CD4-positive, alpha-beta T cell treated with Interleukin-6 at 100 ng/mL for 8 hours (primary cell): Measurements from ENCODE around the gene PLOD1.
A peak's percentile ranks its signal among the peaks of the same experiment; 100 is the strongest.

Experiments
- DNase-seq: peaks from one replicate; pipeline ENCODE4 v3.0.0-alpha.2; 2020; ENCODE audit warnings: mixed read lengths, low spot score

Gene PLOD1

GRCh38 chr1:11979851-11980675 is 45.5 kb downstream of the PLOD1 start, which contains the start of gene MFN2:
Gene MFN2, plus strand, starts transcription at chr1:11980444. Its CDS starts 8,725 bp downstream, at chr1:11989169.
- DNase-seq: peak; percentile 91

GRCh38 chr1:11980676-11980972 is 46.1 kb downstream of the PLOD1 start:
- no peak for DNase-seq

DNA sequence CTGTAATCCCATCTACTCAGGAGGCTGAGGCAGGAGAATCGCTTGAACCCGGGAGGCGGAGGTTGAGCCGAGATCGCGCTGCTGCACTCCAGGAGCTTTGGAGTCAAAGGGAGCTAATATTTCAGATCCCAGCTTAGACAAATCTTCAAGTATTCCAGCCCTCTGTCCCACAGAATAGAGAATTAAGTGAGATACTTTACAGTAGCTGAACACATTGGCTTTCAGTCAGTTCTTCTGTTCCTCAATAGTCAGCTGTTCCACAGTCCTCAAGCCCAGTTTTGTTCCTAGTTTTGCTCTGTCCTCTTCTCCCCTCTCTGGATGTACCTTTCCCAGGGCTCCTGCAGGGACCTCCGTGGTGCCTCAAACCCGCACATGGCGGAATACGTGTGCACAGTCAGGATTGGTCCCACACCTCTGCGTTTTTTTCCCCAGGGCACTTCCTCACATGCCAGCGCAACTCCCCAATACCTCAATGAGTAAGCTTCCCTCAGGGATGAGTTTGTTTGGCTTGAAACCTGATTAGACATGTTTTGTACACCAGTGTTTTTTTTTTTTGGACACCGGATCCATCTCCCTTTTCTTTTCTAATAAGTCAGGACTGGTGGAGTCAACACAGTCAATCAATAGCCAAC is 47.0 kb downstream of the PLOD1 start:
- no peak for DNase-seq

- no peak for DNase-seq
Measured at GRCh38 chr1:11982010-11982392, 47.5 kb downstream of the PLOD1 start.

DNA sequence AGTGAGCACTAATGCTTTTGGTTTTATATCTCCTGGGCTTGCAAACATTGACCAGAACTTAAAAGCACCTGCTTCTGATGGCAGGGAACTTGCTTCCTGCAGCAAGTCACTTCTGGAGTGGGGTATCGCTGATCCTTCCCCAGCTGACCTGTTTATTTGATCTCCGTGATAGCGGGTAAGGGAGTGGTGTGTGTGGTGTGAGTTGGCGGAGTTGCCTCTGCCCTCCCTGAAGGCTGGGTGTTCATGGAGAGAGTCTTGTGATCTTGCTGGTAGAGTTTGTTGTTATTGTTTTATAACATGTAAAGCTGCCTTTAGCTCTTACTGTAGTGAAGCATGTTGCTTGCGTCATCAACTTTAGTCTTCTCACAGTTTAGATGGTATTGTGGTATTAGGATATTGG is 49.6 kb downstream of the PLOD1 start:
- no peak for DNase-seq

GRCh38 chr1:11984576-11984975 is 50.1 kb downstream of the PLOD1 start:
- no peak for DNase-seq

DNA sequence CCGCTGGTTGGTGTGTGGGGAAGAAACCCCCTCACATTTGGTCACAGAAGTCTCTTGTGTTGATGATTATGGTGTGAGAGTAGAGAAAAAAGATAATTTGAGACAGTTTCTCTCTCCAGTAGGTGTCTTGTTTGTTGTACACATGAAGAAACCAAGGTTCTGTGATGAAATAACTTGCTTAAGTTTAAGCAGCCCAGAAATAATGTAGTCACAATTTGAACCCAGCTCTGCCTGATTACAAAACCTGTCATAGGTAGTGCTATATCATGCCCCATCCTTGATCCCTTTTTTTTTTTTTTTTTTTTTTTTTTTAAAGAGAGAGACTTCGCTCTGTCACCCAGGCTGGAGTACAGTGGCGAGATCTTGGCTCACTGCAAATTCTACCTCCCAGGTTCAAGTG is 50.7 kb downstream of the PLOD1 start:
- DNase-seq: no peak

DNA sequence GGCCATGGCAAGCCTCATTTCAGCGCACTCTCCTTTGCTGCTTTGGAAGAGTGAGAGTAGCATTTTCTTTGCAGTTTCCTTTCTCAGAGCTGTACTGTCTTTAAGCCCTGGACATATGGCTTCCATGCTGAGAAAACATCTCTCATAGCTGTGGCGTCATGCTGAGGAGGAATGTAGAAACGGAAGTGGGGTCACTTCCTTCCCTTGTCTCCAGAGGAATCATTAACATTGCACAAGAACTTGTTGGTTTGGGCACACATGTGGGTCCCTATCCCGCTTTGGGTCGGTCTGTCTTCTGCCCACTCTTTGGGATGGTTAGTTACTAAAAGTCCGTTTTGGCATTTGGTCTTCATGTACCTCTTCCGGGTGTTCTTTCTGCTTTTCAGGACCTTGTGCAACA is 51.3 kb downstream of the PLOD1 start:
- DNase-seq: no peak

GRCh38 chr1:11989669-11990068 is 55.2 kb downstream of the PLOD1 start:
- no peak for DNase-seq

GRCh38 chr1:11990303-11991032 is 56.0 kb downstream of the PLOD1 start:
- DNase-seq: no peak

DNA sequence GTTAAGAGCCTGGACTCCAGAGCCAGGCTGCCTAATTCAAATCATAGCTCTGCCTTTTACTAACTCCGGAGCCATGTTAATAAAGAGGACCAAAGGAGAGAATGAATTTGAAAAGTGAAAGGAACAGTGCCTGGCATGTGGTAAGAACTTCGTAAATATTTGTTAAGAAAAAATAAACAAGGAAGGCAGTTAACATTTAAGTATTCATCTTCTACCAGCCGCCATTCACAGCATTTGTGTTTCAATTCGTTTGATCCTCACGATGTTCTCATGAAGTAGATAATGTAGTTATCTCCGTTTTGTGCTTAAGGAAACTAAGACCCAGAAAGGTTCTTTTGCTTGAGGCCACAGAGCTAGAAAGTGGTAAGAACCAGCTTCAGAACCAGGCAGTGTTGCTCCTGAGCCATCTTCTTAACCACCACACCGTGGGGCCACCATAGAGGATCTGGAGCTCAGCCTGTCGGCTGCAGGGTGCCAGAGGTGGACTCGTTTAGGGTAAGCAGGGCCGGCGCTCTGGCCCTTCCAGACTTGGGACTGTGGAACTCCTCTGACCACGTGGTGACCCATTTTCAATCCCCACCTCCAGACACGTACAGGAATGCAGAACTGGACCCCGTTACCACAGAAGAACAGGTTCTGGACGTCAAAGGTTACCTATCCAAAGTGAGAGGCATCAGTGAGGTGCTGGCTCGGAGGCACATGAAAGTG is 57.6 kb downstream of the PLOD1 start:
- DNase-seq: no peak

GRCh38 chr1:11997081-11997850 is 62.7 kb downstream of the PLOD1 start:
- DNase-seq: no peak

GRCh38 chr1:11998636-11999035 is 64.1 kb downstream of the PLOD1 start:
- DNase-seq: no peak

DNA sequence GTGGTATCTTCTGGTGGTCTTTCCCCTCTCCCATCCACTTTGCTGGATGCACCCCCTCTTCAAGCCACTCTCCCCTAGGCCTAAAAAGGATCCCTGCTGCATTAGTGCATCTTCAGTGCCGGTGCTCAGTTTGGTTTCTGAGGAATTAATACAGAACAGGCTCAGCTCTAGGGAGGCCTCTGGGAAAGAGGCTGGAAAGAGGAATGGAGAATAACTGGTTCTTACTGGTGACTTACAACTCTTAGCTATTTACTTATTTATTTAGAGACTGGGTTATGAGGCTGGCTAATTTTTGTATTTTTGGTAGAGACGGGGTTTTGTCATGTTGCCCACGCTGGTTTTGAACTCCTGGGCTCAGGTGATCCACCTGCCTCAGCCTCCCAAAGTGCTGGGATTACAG is 64.7 kb downstream of the PLOD1 start:
- no peak for DNase-seq

DNA sequence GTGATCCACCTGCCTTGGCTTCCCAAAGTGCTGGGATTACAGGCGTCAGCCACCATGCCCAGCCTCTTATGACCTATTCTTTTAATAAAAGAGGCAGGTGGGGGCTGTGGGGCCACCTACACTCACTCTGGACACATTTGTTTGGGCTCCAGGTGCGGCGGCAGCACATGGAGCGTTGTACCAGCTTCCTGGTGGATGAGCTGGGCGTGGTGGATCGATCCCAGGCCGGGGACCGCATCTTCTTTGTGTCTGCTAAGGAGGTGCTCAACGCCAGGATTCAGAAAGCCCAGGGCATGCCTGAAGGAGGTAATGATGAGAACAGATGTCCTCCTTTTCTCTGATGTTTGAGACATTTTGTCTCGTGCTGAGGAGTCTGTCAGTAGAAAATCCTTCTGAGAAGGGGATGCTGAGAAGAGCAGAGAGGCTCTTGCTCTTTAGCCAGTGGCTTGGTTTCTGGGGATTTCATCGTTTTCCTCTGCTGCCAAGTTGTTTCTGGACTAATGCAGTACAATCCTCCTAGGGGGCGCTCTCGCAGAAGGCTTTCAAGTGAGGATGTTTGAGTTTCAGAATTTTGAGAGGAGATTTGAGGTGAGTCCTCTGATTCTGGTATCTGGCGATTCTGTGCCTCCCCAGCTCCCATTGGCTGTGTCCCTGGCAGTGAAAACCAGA is 66.9 kb downstream of the PLOD1 start:
- DNase-seq: peak; percentile 18

GRCh38 chr1:12001996-12002493 is 67.5 kb downstream of the PLOD1 start:
- DNase-seq: no peak

DNA sequence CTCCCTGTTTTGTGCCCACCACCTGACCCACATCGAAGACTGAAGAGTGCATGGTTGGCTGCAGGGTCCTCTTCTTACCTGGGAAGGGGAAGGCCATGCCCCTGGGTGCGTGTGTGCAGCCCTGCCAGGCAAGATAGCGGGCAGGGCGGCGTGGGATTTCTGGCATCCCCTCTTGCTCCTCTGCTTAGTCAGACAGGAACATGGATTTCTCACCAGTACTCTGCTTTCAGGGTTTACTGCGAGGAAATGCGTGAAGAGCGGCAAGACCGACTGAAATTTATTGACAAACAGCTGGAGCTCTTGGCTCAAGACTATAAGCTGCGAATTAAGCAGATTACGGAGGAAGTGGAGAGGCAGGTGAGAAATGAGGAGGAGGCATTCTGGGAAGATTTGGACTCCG is 69.2 kb downstream of the PLOD1 start:
- DNase-seq: no peak

DNA sequence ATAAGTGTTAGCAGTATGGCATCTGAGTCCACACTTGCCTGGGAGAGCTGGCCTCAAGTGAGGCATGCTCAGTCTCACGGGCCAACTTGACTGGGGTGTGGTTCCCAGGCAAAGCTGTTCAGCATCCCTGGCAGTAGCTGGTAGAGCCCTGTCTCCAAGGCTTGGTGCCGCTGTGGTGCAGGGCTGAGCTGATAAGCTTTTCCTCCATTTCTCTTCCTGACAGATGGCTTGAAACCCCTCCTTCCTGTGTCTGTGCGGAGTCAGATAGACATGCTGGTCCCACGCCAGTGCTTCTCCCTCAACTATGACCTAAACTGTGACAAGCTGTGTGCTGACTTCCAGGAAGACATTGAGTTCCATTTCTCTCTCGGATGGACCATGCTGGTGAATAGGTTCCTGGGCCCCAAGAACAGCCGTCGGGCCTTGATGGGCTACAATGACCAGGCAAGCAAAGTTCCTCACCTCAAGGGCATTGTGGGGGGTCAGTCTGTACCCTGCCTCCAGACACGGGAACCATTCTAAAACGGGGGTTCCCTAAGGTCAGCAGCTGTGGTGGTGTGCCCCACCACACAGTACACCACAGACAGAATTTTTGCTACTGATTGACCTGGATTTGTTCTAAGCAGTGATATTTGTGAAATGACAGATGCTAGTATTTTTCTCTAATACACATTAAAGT is 71.1 kb downstream of the PLOD1 start:
- DNase-seq: no peak

DNA sequence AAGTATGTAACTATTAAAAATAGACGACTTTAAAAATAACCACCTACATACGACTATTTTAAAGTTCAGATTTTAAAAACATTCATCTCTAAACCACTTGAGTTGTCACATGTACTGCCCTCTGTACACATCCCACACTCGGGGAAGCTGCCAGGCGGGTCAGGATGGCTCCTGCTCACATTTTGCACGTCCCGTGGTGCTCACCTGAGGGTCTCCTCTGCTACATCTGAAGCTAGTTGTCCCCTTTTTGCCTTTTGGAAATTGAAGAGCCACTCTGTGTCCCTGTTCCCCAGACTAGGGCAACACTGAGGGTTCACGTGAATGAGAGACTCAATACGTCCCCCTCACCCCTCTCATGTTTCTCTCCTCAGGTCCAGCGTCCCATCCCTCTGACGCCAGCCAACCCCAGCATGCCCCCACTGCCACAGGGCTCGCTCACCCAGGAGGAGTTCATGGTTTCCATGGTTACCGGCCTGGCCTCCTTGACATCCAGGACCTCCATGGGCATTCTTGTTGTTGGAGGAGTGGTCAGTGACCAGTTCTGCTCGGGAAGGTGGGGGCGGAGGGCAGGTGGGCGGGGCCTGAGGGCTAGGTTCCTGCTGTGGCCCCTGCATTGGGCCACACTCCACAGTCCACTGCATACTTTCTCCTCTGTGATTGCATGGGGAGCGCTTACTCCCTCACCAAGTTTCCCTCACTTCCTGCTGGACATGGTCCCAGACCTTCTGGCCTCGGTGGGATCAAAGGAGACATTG is 71.8 kb downstream of the PLOD1 start:
- DNase-seq: no peak

GRCh38 chr1:12007204-12007603 is 72.7 kb downstream of the PLOD1 start:
- no peak for DNase-seq
